HS-5 (cell line): ENCODE data around the gene EFNA2.
"Not testable (repeated sequence)": the region's sequence is repeated elsewhere in the genome, so short reads cannot be mapped to it uniquely, and the experiment has no call there.

Source experiments
- DNase-seq: peaks from one replicate; pipeline ENCODE4 v3.0.0-alpha.2; 2012; ENCODE audit warnings: low read depth

EFNA2 gene

GRCh38 chr19:1298235-1298634 lies 12.6 kb downstream of the EFNA2 start:
- no peak for DNase-seq

GRCh38 chr19:1299801-1300200 lies 14.1 kb downstream of the EFNA2 start:
- DNase-seq, result no peak

- DNase-seq, result no peak
Observed at GRCh38 chr19:1300744-1301490, 15.2 kb downstream of the EFNA2 start.

- DNase-seq, result no peak
Observed at GRCh38 chr19:1302533-1303239, 17.0 kb downstream of the EFNA2 start.

- no peak for DNase-seq
Observed at GRCh38 chr19:1304197-1304924, 18.7 kb downstream of the EFNA2 start.

GRCh38 chr19:1305354-1305753 lies 19.7 kb downstream of the EFNA2 start:
- DNase-seq, result not testable (repeated sequence)

- no peak for DNase-seq
Observed at GRCh38 chr19:1307320-1307719, 21.6 kb downstream of the EFNA2 start.

GRCh38 chr19:1307755-1308303 lies 22.2 kb downstream of the EFNA2 start:
- DNase-seq, result no peak

- no peak for DNase-seq
Observed at GRCh38 chr19:1308718-1309117, 23.0 kb downstream of the EFNA2 start.

GRCh38 chr19:1309977-1310852 lies 24.5 kb downstream of the EFNA2 start:
- no peak for DNase-seq

- DNase-seq, result no peak
Observed at GRCh38 chr19:1310853-1311180, 25.1 kb downstream of the EFNA2 start.

- no peak for DNase-seq
Observed at GRCh38 chr19:1311543-1312091, 25.9 kb downstream of the EFNA2 start.

GRCh38 chr19:1312767-1313694 lies 27.4 kb downstream of the EFNA2 start:
- peak; percentile 31 for DNase-seq

GRCh38 chr19:1313695-1314613 lies 28.3 kb downstream of the EFNA2 start:
- no peak for DNase-seq

GRCh38 chr19:1315470-1316166 lies 29.9 kb downstream of the EFNA2 start:
- no peak for DNase-seq

GRCh38 chr19:1316466-1316865 lies 30.8 kb downstream of the EFNA2 start:
- DNase-seq, result no peak

GRCh38 chr19:1317274-1318003 lies 31.8 kb downstream of the EFNA2 start:
- no peak for DNase-seq
